Pulmonary artery endothelial cell (primary cell): ENCODE results near the gene NOS1AP. TPM values are rescaled to one million over a fixed set of nuclear protein-coding genes. Genes with fewer than 3 reads are reported as not detected.
"Not testable (repeated sequence)": the region's sequence is repeated elsewhere in the genome, so short reads cannot be mapped to it uniquely, and the experiment has no call there.

ENCODE experiments used
- DNase-seq: peaks from one replicate; pipeline ENCODE4 v3.0.0-alpha.2; 2011; ENCODE audit warnings: low read depth, low spot score
- total RNA-seq: library from RNA; depleted of rRNA; stranded (reverse); fragments of >200 nt; gene quantifications from 2 replicates; pipeline ENCODE4 v1.2.3, GENCODE V29; 2014

The NOS1AP gene
- total RNA-seq, 1 donor from 2014 or later, result 0.53 TPM

GRCh38 chr1:162327144-162327787 is 257.8 kb downstream of the NOS1AP start:
- DNase-seq, result no peak

- DNase-seq, result no peak
Observed at GRCh38 chr1:162327788-162328165, 258.3 kb downstream of the NOS1AP start.

GRCh38 chr1:162328512-162328911 is 259.0 kb downstream of the NOS1AP start:
- DNase-seq, result no peak

DNA sequence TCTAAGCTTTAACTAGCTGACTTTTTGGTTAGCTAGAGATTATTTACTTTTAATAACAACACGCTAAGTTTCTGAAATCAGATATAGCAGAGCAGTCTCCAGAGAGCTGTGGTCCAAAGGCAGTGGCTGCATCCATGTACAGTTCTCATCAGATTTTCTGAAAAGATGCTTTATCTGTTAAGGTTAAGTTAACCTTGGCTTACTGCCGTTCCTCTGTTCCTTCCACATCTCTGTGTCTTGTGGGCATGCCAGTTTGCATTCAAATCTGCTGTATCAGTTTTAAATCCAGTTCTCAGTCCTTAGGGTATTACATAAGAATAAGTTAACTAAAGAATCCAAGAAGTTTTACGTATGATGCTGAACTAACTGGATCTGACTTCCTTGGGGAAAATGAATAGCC is 260.3 kb downstream of the NOS1AP start:
- DNase-seq, result no peak

DNA sequence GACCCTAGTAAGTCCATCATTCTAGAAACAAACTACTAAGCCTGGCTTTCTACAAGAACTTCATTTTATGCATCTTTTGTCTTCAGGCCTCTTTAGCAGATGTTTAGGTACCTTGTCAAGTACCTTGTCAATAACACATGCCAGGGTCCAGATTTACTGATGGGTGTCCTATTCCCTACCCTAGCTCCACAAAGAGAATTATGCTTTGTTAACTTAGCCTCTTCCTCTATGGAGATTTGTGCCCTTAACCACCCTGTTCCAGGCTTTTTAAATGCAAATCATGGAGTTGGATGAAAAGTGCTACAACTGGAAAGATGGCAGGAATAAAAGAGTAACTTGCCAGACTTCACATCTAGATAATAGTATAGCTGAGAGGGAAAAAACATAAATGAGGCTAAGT is 264.5 kb downstream of the NOS1AP start:
- no peak for DNase-seq

DNA sequence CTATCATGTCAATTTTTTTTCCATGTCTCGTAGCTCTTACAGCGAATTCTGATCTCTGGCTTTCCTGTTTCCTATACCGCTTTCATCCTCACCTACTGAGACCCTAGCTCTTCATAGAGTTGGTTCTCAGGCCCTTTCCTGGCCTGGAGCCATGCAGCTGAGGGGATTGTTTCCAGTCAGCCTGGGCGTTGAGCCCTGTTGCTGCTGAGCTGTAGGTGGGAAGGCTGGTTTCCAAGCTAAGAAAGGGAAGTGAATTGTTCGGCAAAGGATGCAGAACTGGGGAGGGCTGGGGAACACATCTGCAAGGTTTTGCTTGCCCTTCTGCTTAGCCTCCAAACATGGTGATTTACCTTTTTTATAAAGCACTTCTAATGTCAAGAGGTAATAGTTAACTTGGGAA is 265.6 kb downstream of the NOS1AP start:
- DNase-seq, result peak; percentile 57

GRCh38 chr1:162336621-162337285 is 267.3 kb downstream of the NOS1AP start:
- DNase-seq, result no peak

DNA sequence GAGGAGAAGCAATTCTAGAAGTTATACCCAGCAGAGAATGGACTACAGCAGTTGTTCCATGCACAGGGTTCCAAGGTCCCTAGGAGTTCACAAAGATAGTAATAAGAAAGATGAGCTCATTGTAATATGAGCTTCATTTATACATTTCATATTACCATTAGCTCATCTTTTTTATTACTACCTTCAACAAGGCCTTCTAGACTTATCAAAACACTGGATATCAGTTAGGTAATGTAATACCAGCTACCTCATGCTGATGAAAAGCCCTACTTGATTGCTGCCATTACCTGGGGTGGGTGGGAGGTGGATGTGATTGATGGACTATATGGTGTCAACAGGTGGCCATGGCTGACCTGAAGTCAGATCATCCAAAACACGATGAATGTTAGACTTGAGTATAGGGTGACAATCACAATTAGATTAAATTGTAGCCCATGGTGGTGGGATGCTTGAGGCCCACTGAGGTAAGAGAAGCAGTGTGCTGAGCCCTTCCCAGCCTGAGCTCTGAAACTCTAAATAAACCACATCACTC is 273.0 kb downstream of the NOS1AP start:
- DNase-seq, result no peak

DNA sequence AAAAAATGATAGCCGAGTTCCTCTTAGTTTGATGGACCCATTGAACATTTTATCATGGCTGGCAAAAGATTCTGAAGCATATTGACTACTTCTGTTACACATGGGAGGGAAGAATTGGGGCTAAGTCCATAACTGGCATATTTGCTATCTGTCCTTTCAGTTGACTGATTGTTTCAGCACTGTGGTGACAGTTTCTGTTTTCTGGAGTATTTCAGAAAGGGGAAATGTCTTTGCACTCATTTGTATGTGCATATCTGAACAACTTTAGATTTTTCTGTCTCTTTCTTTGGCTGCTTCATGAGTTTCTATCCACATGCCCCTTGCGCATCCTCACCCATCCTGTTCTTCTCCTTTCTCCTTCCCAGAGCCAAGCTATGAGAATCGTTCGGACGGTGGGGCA is 274.0 kb downstream of the NOS1AP start:
- DNase-seq, result no peak

DNA sequence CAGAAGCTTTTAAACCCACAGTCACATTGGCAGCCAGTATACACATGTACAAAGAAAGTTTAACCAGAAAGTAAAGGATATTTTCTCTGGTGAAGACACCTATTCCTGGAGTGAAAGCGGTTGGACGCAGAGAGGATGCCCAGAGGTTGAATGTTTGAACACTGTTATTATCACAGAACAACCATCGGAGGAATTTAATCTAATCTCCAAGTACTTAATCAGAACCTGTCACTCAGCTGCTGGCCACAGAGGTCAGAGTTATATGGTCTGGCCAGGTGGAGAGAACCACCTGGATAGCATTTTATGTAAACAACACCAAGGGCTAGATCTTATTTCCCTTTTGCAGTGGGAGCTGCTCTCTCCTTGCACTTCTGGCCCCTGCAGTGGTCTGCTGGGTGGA is 277.8 kb downstream of the NOS1AP start:
- no peak for DNase-seq

DNA sequence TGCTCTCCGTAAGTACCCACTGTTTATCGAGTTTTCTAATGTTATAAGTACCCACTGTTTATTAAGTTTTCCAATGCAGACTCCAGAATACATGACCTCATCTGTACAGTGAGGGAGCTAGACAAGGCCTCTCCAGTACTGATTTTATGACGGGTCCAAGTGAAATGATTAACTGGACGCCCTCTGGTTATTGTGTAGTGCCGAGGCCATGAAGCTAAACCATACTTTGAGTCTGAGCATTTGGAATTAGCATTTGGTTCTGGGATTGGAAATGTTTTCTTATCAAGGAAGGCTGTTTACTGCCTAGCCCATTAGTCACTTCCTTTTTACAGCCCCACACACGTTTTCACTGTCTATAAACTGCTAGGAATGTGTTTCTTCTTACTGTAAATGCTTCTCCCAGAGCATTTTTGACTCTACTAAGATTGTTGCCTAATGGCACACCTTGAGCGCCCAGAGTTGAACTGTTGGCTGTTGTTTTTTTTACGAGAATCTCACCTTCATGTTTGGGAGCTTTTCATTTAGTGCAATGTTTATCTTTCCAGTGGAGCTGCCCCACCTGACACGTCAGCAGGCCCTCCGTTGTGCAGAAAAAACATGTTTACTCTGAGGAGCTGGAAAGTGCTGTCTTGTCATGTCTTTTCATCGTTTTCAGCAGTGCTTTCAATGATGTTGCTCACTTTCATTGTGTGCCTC is 280.3 kb downstream of the NOS1AP start:
- DNase-seq, result peak; percentile 78

DNA sequence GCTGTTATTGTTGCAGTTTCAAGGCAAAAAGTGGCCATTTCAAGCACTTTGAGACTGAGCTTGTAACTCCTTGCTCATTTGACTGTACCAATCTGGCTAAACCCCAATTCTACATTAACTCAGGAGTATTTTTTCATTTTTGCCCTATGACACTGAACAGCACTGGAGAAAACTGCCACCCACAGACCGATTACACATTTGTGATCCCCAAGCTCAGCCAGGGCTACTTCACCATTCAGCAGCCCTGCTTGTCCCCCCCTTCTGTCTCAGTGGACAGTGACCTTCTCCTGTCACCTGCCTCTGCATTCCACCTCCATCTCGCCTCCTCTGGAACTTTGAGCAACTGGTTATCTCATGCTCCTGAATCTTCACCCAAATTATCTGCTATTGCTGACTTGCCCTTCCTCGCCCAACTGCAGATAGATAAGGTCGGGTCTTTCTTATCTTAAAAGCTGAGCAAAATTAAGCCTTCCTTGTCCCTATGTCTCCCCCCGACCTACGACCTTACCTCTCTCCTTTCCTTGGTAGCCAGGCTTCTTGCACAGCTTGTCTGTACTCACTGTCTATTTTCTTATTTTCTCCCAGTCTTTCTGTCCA is 281.9 kb downstream of the NOS1AP start:
- DNase-seq, result no peak

GRCh38 chr1:162351874-162352273 is 282.4 kb downstream of the NOS1AP start:
- DNase-seq, result not testable (repeated sequence)

DNA sequence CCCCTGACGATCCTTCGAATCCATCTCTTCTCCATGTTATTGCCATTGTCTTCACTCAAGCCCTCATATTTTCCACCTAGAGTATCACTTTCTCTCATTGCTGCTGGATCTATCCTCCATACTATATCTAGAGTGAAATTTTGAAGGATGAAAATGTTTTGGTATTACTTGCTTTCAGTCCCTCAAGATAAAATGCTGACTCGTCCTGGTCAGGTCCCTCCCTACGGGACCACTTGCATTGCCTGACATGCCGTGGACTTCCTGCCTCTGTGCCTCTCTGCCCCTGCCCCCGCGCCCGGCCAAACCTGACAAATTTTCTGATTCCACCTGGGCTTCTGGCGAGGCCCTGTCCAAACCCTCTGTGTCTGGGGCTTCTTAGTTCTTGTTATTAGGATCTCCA is 283.6 kb downstream of the NOS1AP start:
- no peak for DNase-seq

GRCh38 chr1:162353702-162354101 is 284.2 kb downstream of the NOS1AP start:
- DNase-seq, result no peak

- DNase-seq, result no peak
Observed at GRCh38 chr1:162357681-162358266, 288.3 kb downstream of the NOS1AP start.

- DNase-seq, result no peak
Observed at GRCh38 chr1:162358928-162359327, 289.4 kb downstream of the NOS1AP start.

GRCh38 chr1:162359523-162360236 is 290.2 kb downstream of the NOS1AP start:
- no peak for DNase-seq

DNA sequence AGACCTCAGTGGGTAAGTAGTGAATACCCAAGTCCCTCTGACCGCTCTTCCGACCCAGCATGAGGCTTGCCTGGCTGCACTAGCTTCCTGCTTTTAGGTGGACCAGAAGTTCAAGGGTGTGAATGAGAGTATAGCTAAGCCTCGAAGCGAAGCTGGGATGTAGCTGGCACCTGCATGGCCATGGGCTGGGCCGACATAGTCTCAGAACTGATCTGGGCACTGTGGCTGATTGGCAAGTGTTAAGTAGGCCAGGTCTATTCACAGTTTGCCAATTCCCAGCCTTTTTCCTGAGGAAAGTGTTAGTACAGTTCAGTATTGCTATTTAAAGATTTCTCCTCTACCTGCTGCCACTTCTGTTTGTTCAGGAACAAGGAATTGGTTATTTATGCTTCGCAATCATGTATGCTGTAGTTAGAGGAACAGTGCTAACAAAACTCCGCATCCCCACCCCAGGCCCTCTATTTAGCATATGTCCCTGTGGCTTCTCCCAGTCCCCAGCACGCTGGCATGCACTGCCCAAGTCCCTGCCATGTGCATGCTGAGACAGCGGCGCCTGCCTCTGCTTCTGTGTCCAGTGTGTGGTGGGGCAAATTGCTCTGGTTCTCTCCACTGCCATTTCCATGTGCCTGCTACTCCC is 290.9 kb downstream of the NOS1AP start:
- DNase-seq, result no peak

DNA sequence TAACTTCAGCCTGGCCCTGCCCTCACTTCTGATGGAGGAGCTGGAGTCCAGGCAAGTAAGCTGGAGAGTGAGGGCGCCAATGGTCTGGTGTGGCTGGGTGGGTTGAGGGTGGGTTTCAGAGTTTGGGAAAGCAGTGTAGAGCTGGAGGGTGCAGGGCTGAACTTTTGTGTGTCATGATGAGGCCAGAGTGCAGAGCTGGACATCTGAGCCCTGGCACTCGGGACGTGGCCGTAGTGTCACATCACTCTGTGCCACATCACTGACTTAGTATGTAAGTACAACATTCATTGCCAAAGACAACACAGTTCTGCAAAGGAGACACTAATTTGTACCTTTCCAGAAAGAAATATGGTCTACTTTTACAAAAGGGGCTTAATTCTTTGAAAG is 291.4 kb downstream of the NOS1AP start:
- no peak for DNase-seq

DNA sequence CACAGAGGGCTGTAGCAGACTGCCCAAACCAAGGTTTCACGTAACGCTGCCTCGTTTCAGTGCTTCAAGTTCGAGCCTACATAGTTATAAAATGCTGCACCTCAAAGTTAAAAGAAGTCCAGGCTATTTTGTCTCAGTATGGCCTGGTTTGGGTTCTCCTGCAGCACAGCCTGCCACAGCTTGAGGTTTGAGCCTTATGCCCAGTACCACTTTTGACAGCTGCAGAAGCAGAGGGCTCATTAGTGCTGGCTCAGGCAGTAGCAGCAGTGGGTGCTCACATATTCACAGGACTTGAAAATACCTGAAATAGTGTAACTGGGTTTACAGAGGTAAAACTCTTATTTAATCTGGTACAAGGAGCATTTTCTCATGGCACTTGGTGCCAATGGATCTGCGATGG is 291.9 kb downstream of the NOS1AP start:
- no peak for DNase-seq
